HG03196 (cell line): ENCODE results near the gene IGFLR1.
"Not testable (repeated sequence)": the region's sequence is repeated elsewhere in the genome, so short reads cannot be mapped to it uniquely, and the experiment has no call there.

Experiments
- ATAC-seq: cut with Tn5 transposase; IDR thresholded peaks from one replicate; pipeline ENCODE4 v1.9.1; 2021; ENCODE audit not compliant: unreplicated experiment

IGFLR1 gene

GRCh38 chr19:35777961-35778360 is 35.7 kb upstream of the IGFLR1 start:
- no peak for ATAC-seq

GRCh38 chr19:35777086-35777841 is 35.0 kb upstream of the IGFLR1 start:
- no peak for ATAC-seq

GRCh38 chr19:35776102-35776788 is 34.0 kb upstream of the IGFLR1 start:
- ATAC-seq: no peak

- ATAC-seq: peak; percentile 89
Observed at GRCh38 chr19:35775298-35776101, 33.2 kb upstream of the IGFLR1 start, which contains the start of gene ARHGAP33. Gene ARHGAP33 (plus strand): TSS chr19:35775564. CDS start chr19:35775659, 95 bp downstream.

- ATAC-seq: peak; percentile 6
Observed at GRCh38 chr19:35775046-35775297, 32.7 kb upstream of the IGFLR1 start.

- no peak for ATAC-seq
Observed at GRCh38 chr19:35774274-35775045, 32.2 kb upstream of the IGFLR1 start.

GRCh38 chr19:35773020-35773806 is 31.0 kb upstream of the IGFLR1 start:
- ATAC-seq: no peak

- not testable (repeated sequence) for ATAC-seq
Observed at GRCh38 chr19:35772362-35772761, 30.1 kb upstream of the IGFLR1 start.

GRCh38 chr19:35768082-35768421 is 25.8 kb upstream of the IGFLR1 start:
- no peak for ATAC-seq

GRCh38 chr19:35767288-35768081 is 25.2 kb upstream of the IGFLR1 start:
- no peak for ATAC-seq

- ATAC-seq: no peak
Observed at GRCh38 chr19:35766571-35767104, 24.4 kb upstream of the IGFLR1 start.

- no peak for ATAC-seq
Observed at GRCh38 chr19:35764432-35765315, 22.4 kb upstream of the IGFLR1 start.

- ATAC-seq: no peak
Observed at GRCh38 chr19:35760711-35761349, 18.6 kb upstream of the IGFLR1 start.

GRCh38 chr19:35759697-35760096 is 17.4 kb upstream of the IGFLR1 start:
- ATAC-seq: no peak

GRCh38 chr19:35757749-35758608 is 15.7 kb upstream of the IGFLR1 start, which contains the start of gene PROSER3:
Gene PROSER3 (plus strand): TSS chr19:35758176. CDS start chr19:35758216, 40 bp downstream.
- peak; percentile 88 for ATAC-seq

GRCh38 chr19:35757231-35757748 is 15.0 kb upstream of the IGFLR1 start:
- ATAC-seq: peak; percentile 13
